ENCODE data around the gene DIRAS2. TPM values are rescaled to one million over a fixed set of nuclear protein-coding genes. Genes with fewer than 3 reads are reported as not detected.
"Not testable (repeated sequence)": the region's sequence is repeated elsewhere in the genome, so short reads cannot be mapped to it uniquely, and the experiment has no call there.

Gene DIRAS2
- polyA plus RNA-seq, 1 experiment = not detected

DNA sequence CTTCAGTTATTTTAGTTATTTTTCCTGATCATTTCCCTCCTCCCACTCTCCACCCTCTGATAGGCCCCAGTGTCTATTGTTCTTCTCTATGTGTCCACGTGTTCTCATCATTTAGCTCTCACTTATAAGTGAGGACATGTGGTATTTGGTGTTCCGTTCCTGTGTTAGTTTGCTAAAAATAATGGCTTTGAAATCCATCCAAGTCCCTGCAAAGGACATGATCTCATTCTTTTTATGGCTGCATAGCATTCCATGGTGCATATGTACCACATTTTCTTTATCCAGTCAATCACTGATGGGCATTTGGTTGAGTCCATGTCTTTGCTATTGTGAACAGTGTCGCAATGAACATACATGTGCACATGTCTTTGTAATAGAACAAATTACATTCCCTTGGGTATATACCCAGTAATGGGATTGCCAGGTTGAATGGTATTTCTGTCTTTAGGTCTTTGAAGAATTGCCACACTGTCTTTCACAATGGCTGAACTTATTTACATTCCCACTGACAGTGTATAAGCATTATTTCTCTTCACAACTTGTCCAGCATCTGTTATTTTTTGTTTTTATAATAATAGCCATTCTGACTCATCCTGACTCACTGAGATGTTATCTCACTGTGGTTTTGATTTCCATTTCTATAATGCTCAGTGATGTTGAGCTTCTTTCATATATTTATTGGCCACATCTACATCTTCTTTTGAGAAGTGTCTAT is 17.2 kb upstream of the DIRAS2 start:
- Histone ChIP-seq H3K27me3 (ENCODE audit: control insufficient read depth, insufficient read depth, low read length) (no peaks in the 10 kb centered on the region), H3K36me3 (ENCODE audit: control insufficient read depth, insufficient read depth, low read length) (no peaks in the 10 kb centered on the region), H3K4me3 (ENCODE audit: low read depth, low read length) (no peak overlapping the region)
- TF ChIP-seq, protein P1, sequence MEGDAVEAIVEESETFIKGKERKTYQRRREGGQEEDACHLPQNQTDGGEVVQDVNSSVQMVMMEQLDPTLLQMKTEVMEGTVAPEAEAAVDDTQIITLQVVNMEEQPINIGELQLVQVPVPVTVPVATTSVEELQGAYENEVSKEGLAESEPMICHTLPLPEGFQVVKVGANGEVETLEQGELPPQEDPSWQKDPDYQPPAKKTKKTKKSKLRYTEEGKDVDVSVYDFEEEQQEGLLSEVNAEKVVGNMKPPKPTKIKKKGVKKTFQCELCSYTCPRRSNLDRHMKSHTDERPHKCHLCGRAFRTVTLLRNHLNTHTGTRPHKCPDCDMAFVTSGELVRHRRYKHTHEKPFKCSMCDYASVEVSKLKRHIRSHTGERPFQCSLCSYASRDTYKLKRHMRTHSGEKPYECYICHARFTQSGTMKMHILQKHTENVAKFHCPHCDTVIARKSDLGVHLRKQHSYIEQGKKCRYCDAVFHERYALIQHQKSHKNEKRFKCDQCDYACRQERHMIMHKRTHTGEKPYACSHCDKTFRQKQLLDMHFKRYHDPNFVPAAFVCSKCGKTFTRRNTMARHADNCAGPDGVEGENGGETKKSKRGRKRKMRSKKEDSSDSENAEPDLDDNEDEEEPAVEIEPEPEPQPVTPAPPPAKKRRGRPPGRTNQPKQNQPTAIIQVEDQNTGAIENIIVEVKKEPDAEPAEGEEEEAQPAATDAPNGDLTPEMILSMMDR (IDR thresholded peaks at IDR 0.05; ENCODE audit: insufficient read depth, low read depth, low read length) = no peak
- POLR2A ChIA-PET = no interaction called here
- DNase-seq (ENCODE audit: low read depth) = no peak
- CTCF ChIA-PET = no interaction called here

DNA sequence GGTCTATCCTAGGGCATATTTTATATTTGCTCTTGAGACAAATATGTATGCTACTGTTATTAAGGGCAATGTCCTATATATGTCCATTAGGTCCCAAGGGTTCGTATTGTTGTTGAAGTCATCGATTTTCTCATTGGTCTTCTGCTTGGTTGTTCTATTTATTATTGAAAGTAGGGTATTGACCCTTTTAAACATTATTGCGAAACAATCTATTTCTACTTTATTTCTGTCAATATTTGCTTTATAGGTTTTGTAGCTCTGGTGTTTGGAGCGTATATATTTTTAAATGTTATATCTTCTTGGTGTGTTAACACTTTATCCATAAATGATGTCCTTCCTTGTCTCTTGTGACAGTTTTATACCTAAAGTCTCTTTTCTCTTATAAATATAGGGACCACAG is 16.2 kb upstream of the DIRAS2 start:
- POLR2A ChIA-PET = no interaction called here
- DNase-seq (ENCODE audit: low read depth) = no peak
- no peaks in the 10 kb centered on the region for H3K27me3 ChIP-seq (ENCODE audit: control insufficient read depth, insufficient read depth, low read length)
- CTCF ChIA-PET = no interaction called here
- TF ChIP-seq, protein P1 (IDR thresholded peaks at IDR 0.05; ENCODE audit: insufficient read depth, low read depth, low read length) = no peak
- H3K4me3 ChIP-seq (ENCODE audit: low read depth, low read length) = no peak overlapping the region
- H3K36me3 ChIP-seq (ENCODE audit: control insufficient read depth, insufficient read depth, low read length) = no peaks in the 10 kb centered on the region

DNA sequence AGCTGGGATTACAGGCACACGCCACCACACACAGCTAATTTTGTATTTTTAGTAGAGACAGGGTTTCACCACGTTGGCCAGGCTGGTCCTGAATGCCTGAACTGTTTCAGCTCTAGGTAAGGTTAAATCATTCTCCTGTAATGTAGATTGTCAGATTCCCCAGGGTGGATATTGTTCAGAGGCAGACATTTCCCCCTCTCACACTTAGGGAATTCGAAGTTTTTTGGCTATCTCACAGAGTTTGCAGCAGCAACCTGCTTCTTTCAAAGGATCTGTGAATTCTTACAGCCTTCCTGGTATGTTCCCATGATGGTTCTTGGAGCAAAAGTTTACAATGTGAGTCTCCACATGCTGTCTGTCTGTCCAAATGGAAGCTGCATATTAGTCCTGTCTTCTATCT is 15.6 kb upstream of the DIRAS2 start:
- no peak for DNase-seq (ENCODE audit: low read depth)
- CTCF ChIA-PET = no interaction called here
- TF ChIP-seq, protein P1 (IDR thresholded peaks at IDR 0.05; ENCODE audit: insufficient read depth, low read depth, low read length) = no peak
- POLR2A ChIA-PET = no interaction called here
- no peak overlapping the region for H3K4me3 ChIP-seq (ENCODE audit: low read depth, low read length)
- no peaks in the 10 kb centered on the region for H3K27me3 ChIP-seq (ENCODE audit: control insufficient read depth, insufficient read depth, low read length)
- H3K36me3 ChIP-seq (ENCODE audit: control insufficient read depth, insufficient read depth, low read length) = no peaks in the 10 kb centered on the region

DNA sequence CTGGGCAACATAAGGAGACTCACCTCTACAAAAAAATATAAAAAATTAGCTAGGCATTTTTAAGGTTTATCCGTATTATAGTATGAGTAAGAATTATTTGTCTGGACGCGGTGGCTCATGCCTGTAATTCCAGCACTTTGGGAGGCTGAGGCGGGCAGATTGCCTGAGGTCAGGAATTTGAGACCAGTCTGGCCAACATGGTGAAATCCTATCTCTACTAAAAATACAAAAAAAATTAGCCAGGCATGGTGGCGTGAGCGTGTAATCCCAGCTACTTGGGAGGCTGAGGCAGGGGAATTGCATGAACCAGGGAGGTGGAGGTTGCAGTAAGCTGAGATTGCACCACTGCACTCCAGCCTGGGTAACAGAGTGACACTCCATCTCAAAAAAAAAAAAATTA is 14.3 kb upstream of the DIRAS2 start:
- H3K4me3 ChIP-seq (ENCODE audit: low read depth, low read length); H3K27me3 ChIP-seq (ENCODE audit: control insufficient read depth, insufficient read depth, low read length); DNase-seq (ENCODE audit: low read depth); H3K36me3 ChIP-seq (ENCODE audit: control insufficient read depth, insufficient read depth, low read length); CTCF ChIA-PET; POLR2A ChIA-PET: not testable (repeated sequence)

DNA sequence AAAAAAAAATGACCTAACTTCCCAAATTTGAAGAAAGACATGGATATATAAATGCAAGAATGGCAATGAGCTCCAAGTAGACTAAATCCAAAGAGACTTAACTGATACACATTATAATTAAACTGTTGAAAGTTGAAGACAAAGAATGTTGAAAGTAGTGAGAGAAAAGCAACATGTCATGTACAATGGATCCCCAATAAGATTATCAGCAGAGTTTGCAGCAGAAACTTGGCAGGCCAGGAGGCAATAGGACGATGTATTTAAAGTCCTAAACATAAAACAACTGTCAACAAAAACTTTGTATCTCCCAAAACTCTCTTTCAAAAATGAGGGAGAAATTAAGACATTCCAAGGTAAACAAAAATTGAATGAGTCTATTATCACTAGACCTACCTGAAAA is 8.6 kb upstream of the DIRAS2 start:
- no peak for DNase-seq (ENCODE audit: low read depth)
- Histone ChIP-seq H3K27me3 (ENCODE audit: control insufficient read depth, insufficient read depth, low read length) (no peaks in the 10 kb centered on the region), H3K36me3 (ENCODE audit: control insufficient read depth, insufficient read depth, low read length) (no peaks in the 10 kb centered on the region), H3K4me3 (ENCODE audit: low read depth, low read length) (no peak overlapping the region)
- CTCF ChIA-PET = no interaction called here
- POLR2A ChIA-PET = no interaction called here
- TF ChIP-seq, protein P1 (IDR thresholded peaks at IDR 0.05; ENCODE audit: insufficient read depth, low read depth, low read length) = no peak

DNA sequence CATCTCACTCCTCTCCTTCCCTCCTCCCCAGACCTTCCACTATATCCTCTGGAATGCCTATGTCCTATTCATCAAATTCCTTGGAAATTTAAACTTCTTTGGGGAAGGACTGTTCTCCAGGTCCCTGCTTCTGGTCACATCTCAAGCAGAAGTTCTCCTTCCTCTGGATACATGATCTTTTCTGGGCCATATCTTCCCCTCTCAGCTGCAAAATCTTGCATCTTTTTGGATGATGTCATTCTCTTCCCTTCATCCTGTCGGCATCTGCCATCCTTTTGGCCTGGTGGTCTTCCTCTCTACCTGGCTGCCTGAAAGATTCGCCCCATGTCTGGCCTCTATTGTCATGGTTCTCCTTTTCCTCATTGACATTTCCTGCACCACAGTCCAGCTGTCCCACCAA is 5.2 kb upstream of the DIRAS2 start:
- CTCF ChIA-PET = no interaction called here
- TF ChIP-seq, protein P1 (IDR thresholded peaks at IDR 0.05; ENCODE audit: insufficient read depth, low read depth, low read length) = no peak
- Histone ChIP-seq H3K27me3 (ENCODE audit: control insufficient read depth, insufficient read depth, low read length) (no peaks in the 10 kb centered on the region; the same call in 1 of the 2 replicates), H3K4me3 (ENCODE audit: low read depth, low read length) (no peak overlapping the region), H3K36me3 (ENCODE audit: control insufficient read depth, insufficient read depth, low read length) (no peaks in the 10 kb centered on the region)
- POLR2A ChIA-PET = no interaction called here
- no peak for DNase-seq (ENCODE audit: low read depth)
